Suppressor macrophage (primary cell): ENCODE measurements around the gene SREK1.
A peak's percentile ranks its signal among the peaks of the same experiment; 100 is the strongest.
"Not testable (repeated sequence)": the region's sequence is repeated elsewhere in the genome, so short reads cannot be mapped to it uniquely, and the experiment has no call there.

Experiments
- DNase-seq, 4 experiments: peaks; one replicate each; pipeline ENCODE4 v3.0.0-alpha.2; 2020 to 2022

Gene SREK1

DNA sequence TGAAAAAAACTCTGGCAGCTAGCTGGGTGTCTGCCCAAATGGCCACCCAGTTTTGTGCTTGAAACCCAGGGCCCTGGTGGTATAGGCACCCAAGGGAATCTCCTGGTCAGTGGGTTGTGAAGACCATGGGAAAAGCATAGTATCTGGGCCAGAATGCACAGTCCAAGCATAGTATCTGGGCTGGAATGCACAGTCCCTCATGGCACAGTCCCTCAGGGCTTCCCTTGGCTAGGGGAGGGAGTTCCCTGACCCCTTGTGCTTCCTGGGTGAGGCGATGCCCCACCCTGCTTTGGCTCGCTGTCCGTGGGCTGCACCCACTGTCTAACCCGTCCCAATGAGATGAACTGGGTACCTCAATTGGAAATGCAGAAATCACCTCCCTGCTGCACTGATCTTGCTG lies 78.8 kb downstream of the SREK1 start:
- DNase-seq: not testable (repeated sequence)

DNA sequence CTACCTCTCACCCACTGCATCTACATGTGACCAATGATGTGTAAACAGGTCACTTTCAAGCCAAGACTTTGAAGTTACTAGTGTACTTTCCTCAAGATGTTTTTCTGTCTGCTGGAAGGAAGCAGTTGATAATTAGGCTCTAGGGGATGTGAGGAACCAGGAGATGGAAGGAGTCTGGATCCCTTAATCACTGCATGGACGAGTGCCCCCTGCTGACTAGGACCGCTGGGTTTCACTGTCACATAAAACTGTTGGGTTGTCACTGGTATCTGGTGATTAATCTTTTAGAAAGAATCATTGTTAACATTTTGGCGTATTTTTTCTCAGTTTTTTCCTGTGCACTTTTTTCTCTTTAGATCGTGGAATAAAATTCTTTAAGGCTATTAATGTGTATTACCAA lies 79.5 kb downstream of the SREK1 start:
- DNase-seq: peak in 3 of 4 experiments; percentile 8 to 24 (median 13)

DNA sequence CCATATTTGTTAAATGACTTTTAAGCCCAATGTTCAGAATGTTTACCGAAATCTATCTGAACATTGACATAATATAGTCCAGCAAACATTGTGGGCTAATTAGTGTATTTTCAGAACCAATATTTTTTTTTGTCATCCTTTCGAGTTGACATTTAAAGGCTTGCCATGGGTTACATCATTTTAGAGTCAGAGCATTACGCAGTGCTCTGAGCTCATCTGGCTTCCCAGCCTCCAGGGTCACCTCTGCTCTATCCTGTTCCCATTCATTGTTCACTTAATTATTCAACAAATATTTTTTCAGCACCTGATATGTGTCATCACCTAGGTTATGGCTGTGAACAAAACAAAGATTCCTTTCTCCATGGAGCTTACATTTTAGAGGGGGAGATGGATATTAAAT lies 80.2 kb downstream of the SREK1 start:
- peak in 2 of 4 experiments; percentile 16 for DNase-seq

DNA sequence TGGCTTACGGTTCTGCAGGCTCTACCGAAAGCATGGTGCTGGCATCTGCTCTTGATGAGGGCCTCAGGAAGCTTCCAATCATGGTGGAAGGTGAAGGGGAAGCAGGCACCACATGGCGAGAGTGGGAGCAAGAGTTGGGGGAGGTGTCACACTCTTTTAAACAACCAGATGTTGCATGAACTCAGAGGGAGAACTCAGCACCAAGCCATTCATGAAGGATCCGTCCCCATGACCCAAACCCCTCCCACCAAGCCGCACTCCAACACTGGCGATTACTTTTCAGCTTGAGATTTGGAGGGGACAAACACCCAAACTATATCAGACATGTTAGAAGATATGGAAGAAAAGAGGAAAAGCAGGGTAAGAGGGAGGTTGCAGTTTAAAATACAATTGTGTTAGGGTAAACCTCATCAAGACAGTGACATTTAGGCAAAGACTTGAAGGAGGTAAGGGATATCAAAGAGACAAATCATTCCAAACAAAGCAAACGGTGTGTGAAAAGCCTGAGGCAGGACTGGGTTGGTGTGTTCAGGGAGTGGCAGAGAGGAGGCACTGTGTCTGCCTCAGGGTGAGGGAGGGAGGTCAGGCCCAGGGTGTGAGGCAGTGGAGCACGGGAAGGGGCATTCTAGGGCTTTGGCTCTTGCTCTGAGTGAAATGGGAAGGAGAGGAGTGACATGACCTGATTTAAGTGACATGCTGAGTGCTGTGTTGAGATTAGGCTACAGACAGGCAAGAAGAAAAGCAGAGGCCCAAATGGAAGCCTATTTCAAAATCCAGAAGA lies 80.9 kb downstream of the SREK1 start:
- no peak for DNase-seq

DNA sequence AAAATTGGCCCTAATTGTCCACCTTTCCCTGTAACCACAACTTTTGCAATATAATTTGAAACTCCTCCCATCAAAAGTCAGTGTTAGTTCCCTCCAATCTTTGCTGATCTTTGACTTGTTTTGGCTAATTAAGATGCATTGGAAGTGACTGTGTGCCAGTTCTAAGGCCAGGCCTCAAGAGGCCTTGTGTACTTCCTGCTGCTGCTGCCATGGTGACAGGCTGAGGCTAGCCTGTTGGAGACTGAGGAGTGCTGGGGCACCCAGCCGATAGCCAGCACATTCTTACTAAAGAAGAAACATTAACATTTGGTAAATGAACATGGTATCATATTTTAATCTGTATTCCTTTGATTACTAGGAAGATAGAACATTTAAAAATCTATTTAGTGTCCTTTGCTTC lies 86.5 kb downstream of the SREK1 start:
- DNase-seq: no peak

DNA sequence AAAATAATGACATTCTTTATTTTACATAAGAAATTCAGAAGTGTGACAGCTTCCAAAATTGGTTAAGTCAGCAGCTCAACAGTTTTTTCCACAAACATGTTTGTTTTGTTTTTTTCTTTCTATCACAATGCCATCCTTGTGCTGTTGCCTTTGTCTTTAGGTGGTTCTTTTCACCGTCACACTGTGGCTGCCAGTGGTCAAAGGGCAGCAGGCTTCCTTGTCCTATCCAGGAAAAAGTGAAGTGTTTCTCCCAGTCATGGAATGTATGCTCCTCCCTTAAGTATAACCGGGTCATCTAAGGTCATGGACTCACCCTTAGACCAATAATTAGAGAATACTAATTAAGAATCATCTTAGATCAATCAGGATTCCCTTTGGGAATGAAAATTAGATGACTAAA lies 87.4 kb downstream of the SREK1 start:
- no peak for DNase-seq

DNA sequence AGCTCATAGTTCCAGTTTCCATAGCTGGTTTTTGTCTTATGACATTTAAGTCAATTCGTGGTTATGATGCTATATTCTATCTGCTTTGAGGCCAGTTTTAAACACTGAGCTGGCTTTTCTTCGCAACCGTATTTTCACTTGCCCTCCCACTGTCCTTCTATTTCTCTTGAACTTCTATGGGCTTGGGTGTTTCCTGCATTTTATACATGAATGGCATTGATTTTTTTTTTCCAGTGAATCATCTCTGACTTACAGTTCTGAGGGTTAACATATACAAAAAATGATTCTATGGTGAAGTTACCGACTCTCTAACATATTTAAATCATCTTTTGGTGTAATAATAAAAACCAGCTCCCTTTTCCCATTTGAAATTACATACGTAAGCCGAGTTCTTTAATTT lies 88.2 kb downstream of the SREK1 start:
- no peak for DNase-seq

DNA sequence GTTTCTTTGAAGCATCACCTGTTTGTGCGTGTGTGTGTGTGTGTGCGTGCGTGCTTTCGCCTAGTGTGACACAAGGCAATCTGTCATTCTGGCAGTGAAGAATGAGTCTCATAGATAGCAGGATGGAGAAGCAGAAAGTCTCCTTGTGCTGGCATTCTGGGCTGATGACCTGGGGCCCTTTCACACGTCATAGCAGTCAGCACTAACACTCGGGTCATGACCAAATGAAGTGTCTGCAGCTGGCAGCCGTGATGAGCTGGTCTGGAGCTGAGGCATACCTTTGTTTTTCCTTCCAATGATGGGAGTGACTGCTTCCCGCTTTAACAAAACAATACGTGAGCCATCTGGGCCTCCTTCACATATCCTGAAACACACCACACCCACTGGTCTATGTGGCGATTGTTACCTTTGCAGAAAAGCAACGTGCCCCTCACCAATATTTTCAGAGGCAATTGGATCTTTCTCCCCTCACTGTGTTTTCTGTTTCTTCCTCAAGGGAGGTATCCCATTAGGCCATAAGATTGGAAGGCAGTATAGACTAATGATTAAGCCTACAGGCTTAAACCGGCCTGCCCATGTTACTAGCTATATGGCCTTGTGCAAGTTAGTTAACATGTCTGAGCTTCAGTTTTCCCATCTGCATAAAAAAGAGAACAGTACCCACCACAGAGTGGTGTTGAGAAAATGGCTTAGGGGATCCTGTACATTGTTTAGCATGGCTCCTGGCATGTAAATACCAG lies 88.8 kb downstream of the SREK1 start:
- DNase-seq: no peak
